ENCODE measurements around the gene MAGIX.

The MAGIX gene

DNA sequence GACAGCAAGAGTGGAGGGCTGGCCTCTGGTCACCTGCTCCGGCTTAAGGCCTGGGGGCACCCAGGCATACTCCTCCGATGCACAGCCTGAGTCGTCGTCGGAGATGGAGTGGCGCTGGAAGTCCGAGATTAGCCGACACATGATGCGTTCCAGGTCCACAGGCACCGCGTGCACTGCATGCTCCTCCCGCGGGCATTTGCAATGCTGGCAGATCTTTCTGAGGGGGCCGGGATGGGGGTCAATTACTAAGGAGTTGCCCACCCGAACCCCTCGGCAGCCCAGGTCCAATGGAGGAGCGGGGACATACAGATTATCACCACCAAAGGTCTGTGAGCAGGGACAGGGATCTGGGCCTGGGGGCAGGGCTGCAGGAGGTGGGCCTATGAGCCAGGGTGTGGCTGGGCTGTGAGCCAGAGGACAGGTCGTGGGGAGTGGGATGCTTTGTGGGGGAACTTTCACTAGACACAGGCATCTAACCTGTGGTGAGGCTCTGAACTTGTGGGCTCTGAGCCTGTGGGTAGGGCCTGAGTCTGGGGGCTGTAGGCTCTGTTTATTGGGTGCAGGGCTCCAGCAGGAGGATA, 21.2 kb downstream of the MAGIX start:
- ATAC-seq = no peak
- TF ChIP-seq ZNF565 (CRISPR knock-in tag; conservative IDR thresholded peaks at IDR 0.05; ENCODE audit: low read depth) (no peak), CSDC2 (CRISPR knock-in tag; IDR thresholded peaks at IDR 0.05) (no peak), GLIS3 (CRISPR knock-in tag; IDR thresholded peaks at IDR 0.05) (no peak), TCF4 (CRISPR knock-in tag; IDR thresholded peaks at IDR 0.05; ENCODE audit: borderline replicate concordance) (no peak), PPARA (CRISPR knock-in tag; IDR thresholded peaks at IDR 0.05; ENCODE audit: borderline replicate concordance) (no peak), ZC3H10 (CRISPR knock-in tag; IDR thresholded peaks at IDR 0.05) (no peak), RARB (CRISPR knock-in tag; IDR thresholded peaks at IDR 0.05) (no peak), ISL1 (CRISPR knock-in tag; IDR thresholded peaks at IDR 0.05) (no peak), ESRRG (CRISPR knock-in tag; IDR thresholded peaks at IDR 0.05) (no peak)
- TF ChIP-seq, protein P1, sequence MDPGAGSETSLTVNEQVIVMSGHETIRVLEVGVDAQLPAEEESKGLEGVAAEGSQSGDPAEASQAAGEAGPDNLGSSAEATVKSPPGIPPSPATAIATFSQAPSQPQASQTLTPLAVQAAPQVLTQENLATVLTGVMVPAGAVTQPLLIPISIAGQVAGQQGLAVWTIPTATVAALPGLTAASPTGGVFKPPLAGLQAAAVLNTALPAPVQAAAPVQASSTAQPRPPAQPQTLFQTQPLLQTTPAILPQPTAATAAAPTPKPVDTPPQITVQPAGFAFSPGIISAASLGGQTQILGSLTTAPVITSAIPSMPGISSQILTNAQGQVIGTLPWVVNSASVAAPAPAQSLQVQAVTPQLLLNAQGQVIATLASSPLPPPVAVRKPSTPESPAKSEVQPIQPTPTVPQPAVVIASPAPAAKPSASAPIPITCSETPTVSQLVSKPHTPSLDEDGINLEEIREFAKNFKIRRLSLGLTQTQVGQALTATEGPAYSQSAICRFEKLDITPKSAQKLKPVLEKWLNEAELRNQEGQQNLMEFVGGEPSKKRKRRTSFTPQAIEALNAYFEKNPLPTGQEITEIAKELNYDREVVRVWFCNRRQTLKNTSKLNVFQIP (CRISPR knock-in tag; IDR thresholded peaks at IDR 0.05; ENCODE audit: borderline replicate concordance, low read depth) = no peak

DNA sequence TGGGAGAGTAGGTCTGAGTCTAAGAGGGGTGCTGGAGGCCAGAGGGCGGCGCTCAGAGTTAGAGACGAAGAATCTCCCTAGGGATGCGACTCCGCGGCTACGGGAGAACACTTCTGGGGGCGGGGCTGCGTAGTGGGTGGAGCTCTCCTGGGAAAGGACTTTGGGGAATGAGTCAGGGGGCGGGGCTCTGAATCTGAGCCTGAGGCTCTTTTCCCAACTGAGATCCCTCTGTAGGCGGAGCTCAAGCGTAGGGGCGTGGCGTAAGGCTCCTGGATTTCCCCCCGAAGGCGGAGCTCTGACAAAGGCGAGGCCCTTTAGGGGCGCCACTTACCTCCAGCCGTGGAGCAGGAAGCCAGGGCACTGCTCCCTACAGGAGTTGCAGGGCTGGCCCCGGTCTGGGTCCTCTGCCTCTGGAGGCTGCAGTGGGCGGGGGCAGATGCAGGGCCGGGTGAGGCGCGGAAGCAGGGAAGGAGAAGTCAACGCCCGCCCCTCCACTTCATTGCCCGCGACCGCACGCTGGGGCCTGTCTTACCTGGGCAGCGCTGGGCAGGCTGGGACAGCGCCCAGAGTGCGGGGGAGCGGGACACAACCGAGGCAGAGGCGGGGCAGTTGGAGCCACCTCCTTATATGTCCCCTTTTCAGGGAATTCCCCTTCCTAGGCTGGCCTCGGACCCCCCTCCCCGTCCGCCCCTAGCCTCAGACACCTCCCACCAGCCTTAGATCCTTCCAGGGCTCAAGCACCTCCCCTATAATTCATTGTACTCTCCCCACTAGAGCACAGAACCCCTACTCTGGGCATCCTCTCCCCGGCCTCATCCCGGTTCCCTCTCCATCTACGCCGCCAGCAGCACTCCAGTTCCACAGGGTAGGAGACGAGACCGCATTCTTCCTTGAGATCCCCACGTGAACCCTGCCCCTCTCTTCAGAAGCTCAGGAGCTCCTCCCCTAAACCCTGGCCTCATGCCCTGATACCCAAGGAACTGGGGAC, 22.0 kb downstream of the MAGIX start:
- no peak; the same call in 2 of the 3 replicates for ATAC-seq
- TF ChIP-seq, protein P2, sequence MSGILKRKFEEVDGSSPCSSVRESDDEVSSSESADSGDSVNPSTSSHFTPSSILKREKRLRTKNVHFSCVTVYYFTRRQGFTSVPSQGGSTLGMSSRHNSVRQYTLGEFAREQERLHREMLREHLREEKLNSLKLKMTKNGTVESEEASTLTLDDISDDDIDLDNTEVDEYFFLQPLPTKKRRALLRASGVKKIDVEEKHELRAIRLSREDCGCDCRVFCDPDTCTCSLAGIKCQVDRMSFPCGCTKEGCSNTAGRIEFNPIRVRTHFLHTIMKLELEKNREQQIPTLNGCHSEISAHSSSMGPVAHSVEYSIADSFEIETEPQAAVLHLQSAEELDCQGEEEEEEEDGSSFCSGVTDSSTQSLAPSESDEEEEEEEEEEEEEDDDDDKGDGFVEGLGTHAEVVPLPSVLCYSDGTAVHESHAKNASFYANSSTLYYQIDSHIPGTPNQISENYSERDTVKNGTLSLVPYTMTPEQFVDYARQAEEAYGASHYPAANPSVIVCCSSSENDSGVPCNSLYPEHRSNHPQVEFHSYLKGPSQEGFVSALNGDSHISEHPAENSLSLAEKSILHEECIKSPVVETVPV (CRISPR knock-in tag; IDR thresholded peaks at IDR 0.05) = no peak
- TF ChIP-seq BACH2 (CRISPR knock-in tag; IDR thresholded peaks at IDR 0.05; ENCODE audit: borderline replicate concordance) = no peak
- no peak for TF ChIP-seq ZFP30 (CRISPR knock-in tag; IDR thresholded peaks at IDR 0.05)
- no peak for TF ChIP-seq ESRRG (CRISPR knock-in tag; IDR thresholded peaks at IDR 0.05)
- no peak for TF ChIP-seq ZNF70 (CRISPR knock-in tag; IDR thresholded peaks at IDR 0.05)
- no peak for TF ChIP-seq TCF4 (CRISPR knock-in tag; IDR thresholded peaks at IDR 0.05; ENCODE audit: borderline replicate concordance)
- TF ChIP-seq PPARA (CRISPR knock-in tag; IDR thresholded peaks at IDR 0.05; ENCODE audit: borderline replicate concordance) = no peak
- TF ChIP-seq CSDC2 (CRISPR knock-in tag; IDR thresholded peaks at IDR 0.05) = no peak
- TF ChIP-seq, protein P3, sequence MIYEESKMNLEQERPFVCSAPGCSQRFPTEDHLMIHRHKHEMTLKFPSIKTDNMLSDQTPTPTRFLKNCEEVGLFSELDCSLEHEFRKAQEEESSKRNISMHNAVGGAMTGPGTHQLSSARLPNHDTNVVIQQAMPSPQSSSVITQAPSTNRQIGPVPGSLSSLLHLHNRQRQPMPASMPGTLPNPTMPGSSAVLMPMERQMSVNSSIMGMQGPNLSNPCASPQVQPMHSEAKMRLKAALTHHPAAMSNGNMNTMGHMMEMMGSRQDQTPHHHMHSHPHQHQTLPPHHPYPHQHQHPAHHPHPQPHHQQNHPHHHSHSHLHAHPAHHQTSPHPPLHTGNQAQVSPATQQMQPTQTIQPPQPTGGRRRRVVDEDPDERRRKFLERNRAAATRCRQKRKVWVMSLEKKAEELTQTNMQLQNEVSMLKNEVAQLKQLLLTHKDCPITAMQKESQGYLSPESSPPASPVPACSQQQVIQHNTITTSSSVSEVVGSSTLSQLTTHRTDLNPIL (CRISPR knock-in tag; IDR thresholded peaks at IDR 0.05; ENCODE audit: low read depth) = no peak
- no peak for TF ChIP-seq ZNF8 (CRISPR knock-in tag; IDR thresholded peaks at IDR 0.05)
- TF ChIP-seq OSR1 (CRISPR knock-in tag; IDR thresholded peaks at IDR 0.05) = no peak
- no peak for TF ChIP-seq ARNTL (CRISPR knock-in tag; IDR thresholded peaks at IDR 0.05; ENCODE audit: borderline replicate concordance, low read depth)
- TF ChIP-seq ZFP3 (CRISPR knock-in tag; IDR thresholded peaks at IDR 0.05) = no peak
- no peak for TF ChIP-seq TOX (CRISPR knock-in tag; IDR thresholded peaks at IDR 0.05; ENCODE audit: borderline replicate concordance)
- no peak for TF ChIP-seq ISL1 (CRISPR knock-in tag; IDR thresholded peaks at IDR 0.05)
- TF ChIP-seq ZC3H10 (CRISPR knock-in tag; IDR thresholded peaks at IDR 0.05) = no peak

DNA sequence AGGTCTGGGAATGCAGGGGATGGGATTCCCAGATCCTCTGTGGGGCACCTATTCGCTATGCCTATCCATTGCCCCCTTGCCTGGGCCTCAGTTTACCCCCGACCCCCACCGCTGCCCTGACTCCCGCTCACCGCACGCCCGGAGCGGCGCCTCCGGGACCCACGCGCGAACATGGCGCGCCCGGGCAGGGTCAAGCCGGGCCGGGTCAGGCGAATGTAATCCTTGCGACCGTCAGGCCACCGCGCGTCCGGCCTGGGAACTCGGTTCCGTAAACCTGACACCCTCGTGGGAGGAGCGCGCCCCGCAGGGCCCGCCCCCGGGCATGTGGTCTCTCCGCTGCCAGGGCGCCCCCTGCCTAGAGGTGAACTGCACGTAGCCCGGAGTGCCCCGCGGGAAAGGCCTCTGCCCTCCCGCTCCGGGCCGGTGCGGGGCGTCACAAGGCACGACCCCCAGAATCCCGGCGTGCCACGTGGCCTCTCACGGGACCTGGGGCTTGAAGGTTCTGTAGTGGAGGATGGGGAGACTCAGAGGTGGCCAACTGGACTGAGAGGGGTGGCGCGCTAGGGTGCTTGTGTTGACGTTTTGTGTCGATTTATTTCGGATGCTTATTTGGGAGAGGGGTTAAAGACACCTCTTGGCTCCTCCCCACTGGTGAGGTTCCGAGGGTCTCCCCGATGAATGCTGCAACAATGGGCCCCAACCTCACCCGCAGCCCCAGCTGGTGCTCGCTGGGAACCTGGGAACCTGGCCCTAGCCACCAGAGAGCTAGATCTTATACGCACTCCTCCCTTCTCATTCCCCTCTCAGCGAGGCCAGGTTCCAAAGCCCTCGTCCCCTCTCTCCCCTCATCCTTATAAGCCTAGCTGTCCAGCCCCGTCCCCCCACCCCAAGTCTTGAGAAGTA, 23.8 kb downstream of the MAGIX start, which contains the start of gene PRICKLE3:
Gene PRICKLE3 (minus strand): TSS at position 249 of the 903 bp plus-strand sequence. CDS start 76 bp downstream, at position 173.
- ATAC-seq = no peak
- TF ChIP-seq ZNF70 (CRISPR knock-in tag; IDR thresholded peaks at IDR 0.05) = no peak
- TF ChIP-seq GLIS3 (CRISPR knock-in tag; IDR thresholded peaks at IDR 0.05) = no peak
- TF ChIP-seq ISL1 (CRISPR knock-in tag; IDR thresholded peaks at IDR 0.05) = no peak
- TF ChIP-seq SNAI2 (CRISPR knock-in tag; IDR thresholded peaks at IDR 0.05) = no peak
- TF ChIP-seq, protein P4, sequence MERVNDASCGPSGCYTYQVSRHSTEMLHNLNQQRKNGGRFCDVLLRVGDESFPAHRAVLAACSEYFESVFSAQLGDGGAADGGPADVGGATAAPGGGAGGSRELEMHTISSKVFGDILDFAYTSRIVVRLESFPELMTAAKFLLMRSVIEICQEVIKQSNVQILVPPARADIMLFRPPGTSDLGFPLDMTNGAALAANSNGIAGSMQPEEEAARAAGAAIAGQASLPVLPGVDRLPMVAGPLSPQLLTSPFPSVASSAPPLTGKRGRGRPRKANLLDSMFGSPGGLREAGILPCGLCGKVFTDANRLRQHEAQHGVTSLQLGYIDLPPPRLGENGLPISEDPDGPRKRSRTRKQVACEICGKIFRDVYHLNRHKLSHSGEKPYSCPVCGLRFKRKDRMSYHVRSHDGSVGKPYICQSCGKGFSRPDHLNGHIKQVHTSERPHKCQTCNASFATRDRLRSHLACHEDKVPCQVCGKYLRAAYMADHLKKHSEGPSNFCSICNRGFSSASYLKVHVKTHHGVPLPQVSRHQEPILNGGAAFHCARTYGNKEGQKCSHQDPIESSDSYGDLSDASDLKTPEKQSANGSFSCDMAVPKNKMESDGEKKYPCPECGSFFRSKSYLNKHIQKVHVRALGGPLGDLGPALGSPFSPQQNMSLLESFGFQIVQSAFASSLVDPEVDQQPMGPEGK (CRISPR knock-in tag; IDR thresholded peaks at IDR 0.05; ENCODE audit: borderline replicate concordance) = no peak
- no peak for TF ChIP-seq RARB (CRISPR knock-in tag; IDR thresholded peaks at IDR 0.05)
- TF ChIP-seq OSR1 (CRISPR knock-in tag; IDR thresholded peaks at IDR 0.05) = no peak
- no peak for TF ChIP-seq PPARA (CRISPR knock-in tag; IDR thresholded peaks at IDR 0.05; ENCODE audit: borderline replicate concordance)
- TF ChIP-seq, protein P5, sequence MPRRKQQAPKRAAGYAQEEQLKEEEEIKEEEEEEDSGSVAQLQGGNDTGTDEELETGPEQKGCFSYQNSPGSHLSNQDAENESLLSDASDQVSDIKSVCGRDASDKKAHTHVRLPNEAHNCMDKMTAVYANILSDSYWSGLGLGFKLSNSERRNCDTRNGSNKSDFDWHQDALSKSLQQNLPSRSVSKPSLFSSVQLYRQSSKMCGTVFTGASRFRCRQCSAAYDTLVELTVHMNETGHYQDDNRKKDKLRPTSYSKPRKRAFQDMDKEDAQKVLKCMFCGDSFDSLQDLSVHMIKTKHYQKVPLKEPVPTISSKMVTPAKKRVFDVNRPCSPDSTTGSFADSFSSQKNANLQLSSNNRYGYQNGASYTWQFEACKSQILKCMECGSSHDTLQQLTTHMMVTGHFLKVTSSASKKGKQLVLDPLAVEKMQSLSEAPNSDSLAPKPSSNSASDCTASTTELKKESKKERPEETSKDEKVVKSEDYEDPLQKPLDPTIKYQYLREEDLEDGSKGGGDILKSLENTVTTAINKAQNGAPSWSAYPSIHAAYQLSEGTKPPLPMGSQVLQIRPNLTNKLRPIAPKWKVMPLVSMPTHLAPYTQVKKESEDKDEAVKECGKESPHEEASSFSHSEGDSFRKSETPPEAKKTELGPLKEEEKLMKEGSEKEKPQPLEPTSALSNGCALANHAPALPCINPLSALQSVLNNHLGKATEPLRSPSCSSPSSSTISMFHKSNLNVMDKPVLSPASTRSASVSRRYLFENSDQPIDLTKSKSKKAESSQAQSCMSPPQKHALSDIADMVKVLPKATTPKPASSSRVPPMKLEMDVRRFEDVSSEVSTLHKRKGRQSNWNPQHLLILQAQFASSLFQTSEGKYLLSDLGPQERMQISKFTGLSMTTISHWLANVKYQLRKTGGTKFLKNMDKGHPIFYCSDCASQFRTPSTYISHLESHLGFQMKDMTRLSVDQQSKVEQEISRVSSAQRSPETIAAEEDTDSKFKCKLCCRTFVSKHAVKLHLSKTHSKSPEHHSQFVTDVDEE (CRISPR knock-in tag; IDR thresholded peaks at IDR 0.05) = no peak
- no peak for TF ChIP-seq ZNF8 (CRISPR knock-in tag; IDR thresholded peaks at IDR 0.05)
- no peak for TF ChIP-seq TOX (CRISPR knock-in tag; IDR thresholded peaks at IDR 0.05; ENCODE audit: borderline replicate concordance)
- no peak for TF ChIP-seq ESRRG (CRISPR knock-in tag; IDR thresholded peaks at IDR 0.05)
- no peak for TF ChIP-seq ZFP30 (CRISPR knock-in tag; IDR thresholded peaks at IDR 0.05)
- TF ChIP-seq, protein P1 (CRISPR knock-in tag; IDR thresholded peaks at IDR 0.05; ENCODE audit: borderline replicate concordance, low read depth) = no peak
